Skeletal muscle tissue (tissue), 4 donors: ENCODE data around the gene EMC10. TPM values are rescaled to one million over a fixed set of nuclear protein-coding genes. Genes with fewer than 3 reads are reported as not detected.

Source experiments
- H3K27ac ChIP-seq: one replicate; pipeline ENCODE4 v1.7.0; 2013; ENCODE audit warnings: mild to moderate bottlenecking, low read depth, low read length, inconsistent platforms
- H3K27me3 ChIP-seq, 3 donors: one replicate each; pipeline ENCODE4 v1.7.0; 2013; ENCODE audit warnings: low read length in 3 of 3; ENCODE audit not compliant: control insufficient read depth in 3 of 3, insufficient read depth in 3 of 3
- H3K36me3 ChIP-seq, 3 donors: one replicate each; pipeline ENCODE4 v1.7.0; 2013; ENCODE audit warnings: low read length in 3 of 3; ENCODE audit not compliant: control insufficient read depth in 3 of 3, insufficient read depth in 3 of 3
- H3K4me1 ChIP-seq, 3 donors: one replicate each; pipeline ENCODE4 v1.7.0; 2013; ENCODE audit warnings: low read length in 3 of 3, mild to moderate bottlenecking in 3 of 3; ENCODE audit not compliant: control insufficient read depth in 3 of 3, insufficient read depth in 3 of 3
- H3K4me3 ChIP-seq, 3 donors: one replicate each; pipeline ENCODE4 v1.7.0; 2013; ENCODE audit warnings: low read length in 3 of 3
- H3K9ac ChIP-seq, 3 donors: one replicate each; pipeline ENCODE4 v1.7.0; 2013; ENCODE audit warnings: low read length in 3 of 3, mild to moderate bottlenecking in 3 of 3, moderate library complexity in 2 of 3, low read depth in 1 of 3
- H3K9me3 ChIP-seq, 3 donors: one replicate each; pipeline ENCODE4 v1.7.0; 2013; ENCODE audit warnings: low read length in 3 of 3; ENCODE audit not compliant: control insufficient read depth in 3 of 3
- total RNA-seq: library from RNA; depleted of rRNA; stranded (reverse); fragments of >200 nt; gene quantifications from one replicate; pipeline ENCODE4 v1.2.3, GENCODE V29; 2014
- donor health status: Osteomylitis.

Gene EMC10
- total RNA-seq, 1 donor from 2014 or later: 29.2 TPM

- H3K4me3 ChIP-seq: no peak overlapping the region
- peak overlapping the region; percentile 40 for H3K27ac ChIP-seq
- peaks cover 15 to 61% (median 35%) of the 10 kb centered on the region in 3 donors for H3K36me3 ChIP-seq
Measured at GRCh38 chr19:50449236-50449899, 26.9 kb upstream of the EMC10 start.

GRCh38 chr19:50450369-50451222 lies 25.7 kb upstream of the EMC10 start:
- peaks cover 0 to 10% (median 0%) of the 10 kb centered on the region in 3 donors for H3K4me1 ChIP-seq
- H3K27me3 ChIP-seq: peaks cover 3 to 13% (median 7%) of the 10 kb centered on the region in 3 donors
- no peak overlapping the region for H3K4me3 ChIP-seq
- no peak overlapping the region for H3K27ac ChIP-seq
- H3K36me3 ChIP-seq: peaks cover 15 to 68% (median 43%) of the 10 kb centered on the region in 3 donors
- peaks cover 0 to 3% (median 2%) of the 10 kb centered on the region in 3 donors for H3K9me3 ChIP-seq
- H3K9ac ChIP-seq: no peak overlapping the region

More at GRCh38 chr19:50449236-50449899, 26.9 kb upstream of the EMC10 start:
- Histone ChIP-seq H3K9me3 (peaks cover 0 to 3% (median 2%) of the 10 kb centered on the region in 3 donors), H3K9ac (no peak overlapping the region), H3K27me3 (peaks cover 3 to 7% (median 6%) of the 10 kb centered on the region in 3 donors), H3K4me1 (peaks cover 0 to 10% (median 0%) of the 10 kb centered on the region in 3 donors)

- Histone ChIP-seq H3K4me3 (no peak overlapping the region), H3K27ac (no peak overlapping the region), H3K9ac (no peak overlapping the region), H3K9me3 (peaks cover 0 to 3% (median 2%) of the 10 kb centered on the region in 3 donors), H3K4me1 (peaks cover 0 to 10% (median 2%) of the 10 kb centered on the region in 3 donors), H3K36me3 (peaks cover 13 to 68% (median 43%) of the 10 kb centered on the region in 3 donors), H3K27me3 (peaks cover 3 to 14% (median 7%) of the 10 kb centered on the region in 3 donors)
Measured at GRCh38 chr19:50451223-50451534, 25.1 kb upstream of the EMC10 start.

- Histone ChIP-seq H3K4me3 (no peak overlapping the region), H3K9ac (no peak overlapping the region), H3K36me3 (peaks cover 15 to 68% (median 48%) of the 10 kb centered on the region in 3 donors), H3K9me3 (no peaks in the 10 kb centered on the region), H3K4me1 (peaks cover 0 to 15% (median 7%) of the 10 kb centered on the region in 3 donors), H3K27me3 (peaks cover 8 to 25% (median 16%) of the 10 kb centered on the region in 3 donors), H3K27ac (no peak overlapping the region)
Measured at GRCh38 chr19:50453243-50453642, 23.1 kb upstream of the EMC10 start.

- no peak overlapping the region for H3K27ac ChIP-seq
- peaks cover 6 to 54% (median 33%) of the 10 kb centered on the region in 3 donors for H3K36me3 ChIP-seq
- no peak overlapping the region for H3K9ac ChIP-seq
- peaks cover 15 to 34% (median 20%) of the 10 kb centered on the region in 3 donors for H3K27me3 ChIP-seq
- peaks cover under 1 to 8% (median 7%) of the 10 kb centered on the region in 3 donors for H3K4me1 ChIP-seq
- no peak overlapping the region for H3K4me3 ChIP-seq
- no peaks in the 10 kb centered on the region for H3K9me3 ChIP-seq
Measured at GRCh38 chr19:50455992-50456391, 20.3 kb upstream of the EMC10 start.

- Histone ChIP-seq H3K9ac (no peak overlapping the region), H3K27ac (no peak overlapping the region), H3K4me3 (no peak overlapping the region), H3K27me3 (peaks cover 18 to 33% (median 22%) of the 10 kb centered on the region in 3 donors), H3K4me1 (peaks cover 2 to 15% (median 7%) of the 10 kb centered on the region in 3 donors), H3K9me3 (no peaks in the 10 kb centered on the region), H3K36me3 (peaks cover 6 to 53% (median 39%) of the 10 kb centered on the region in 3 donors)
Measured at GRCh38 chr19:50457300-50457699, 19.0 kb upstream of the EMC10 start.

GRCh38 chr19:50458396-50459066 lies 17.8 kb upstream of the EMC10 start:
- peaks cover 6 to 52% (median 40%) of the 10 kb centered on the region in 3 donors for H3K36me3 ChIP-seq
- H3K9me3 ChIP-seq: no peaks in the 10 kb centered on the region
- H3K4me3 ChIP-seq: no peak overlapping the region
- H3K4me1 ChIP-seq: peaks cover 2 to 20% (median 7%) of the 10 kb centered on the region in 3 donors
- peaks cover 18 to 33% (median 22%) of the 10 kb centered on the region in 3 donors for H3K27me3 ChIP-seq
- H3K9ac ChIP-seq: no peak overlapping the region
- H3K27ac ChIP-seq: no peak overlapping the region

- Histone ChIP-seq H3K27ac (no peak overlapping the region), H3K27me3 (peaks cover 18 to 33% (median 22%) of the 10 kb centered on the region in 3 donors), H3K9ac (no peak overlapping the region), H3K4me1 (peaks cover 2 to 23% (median 7%) of the 10 kb centered on the region in 3 donors), H3K36me3 (peaks cover 5 to 50% (median 40%) of the 10 kb centered on the region in 3 donors), H3K9me3 (no peaks in the 10 kb centered on the region), H3K4me3 (no peak overlapping the region)
Measured at GRCh38 chr19:50459067-50459456, 17.2 kb upstream of the EMC10 start.

GRCh38 chr19:50459638-50460037 lies 16.7 kb upstream of the EMC10 start:
- no peak overlapping the region for H3K4me3 ChIP-seq
- peaks cover 18 to 33% (median 22%) of the 10 kb centered on the region in 3 donors for H3K27me3 ChIP-seq
- no peaks in the 10 kb centered on the region for H3K9me3 ChIP-seq
- H3K9ac ChIP-seq: no peak overlapping the region
- no peak overlapping the region for H3K27ac ChIP-seq
- peaks cover 5 to 55% (median 42%) of the 10 kb centered on the region in 3 donors for H3K36me3 ChIP-seq
- H3K4me1 ChIP-seq: peaks cover 2 to 29% (median 7%) of the 10 kb centered on the region in 3 donors
